KOPT-K1 (cell line): ENCODE results near the gene GGCX.

ENCODE experiments used
- H3K27ac ChIP-seq: fragments of 200-600 bp; sonication (generic); 2 replicates; pipeline ENCODE4 v1.5.1; 2016; ENCODE audit warnings: antibody characterized with exemption, mild to moderate bottlenecking, low read depth, low read length; ENCODE audit not compliant: poor library complexity, severe bottlenecking
- H3K36me3 ChIP-seq: fragments of 200-600 bp; sonication (generic); 2 replicates; pipeline ENCODE4 v1.5.1; 2017; ENCODE audit warnings: antibody characterized with exemption, mild to moderate bottlenecking, low read length, moderate library complexity; ENCODE audit not compliant: insufficient read depth
- H3K9me3 ChIP-seq: fragments of 200-600 bp; sonication (generic); 2 replicates; pipeline ENCODE4 v1.5.1; 2017; ENCODE audit warnings: antibody characterized with exemption, low read length, mild to moderate bottlenecking; ENCODE audit not compliant: insufficient read depth, poor library complexity, severe bottlenecking

Gene GGCX

GRCh38 chr2:85503851-85504777 is 57.2 kb downstream of the GGCX start:
- no peaks in the 10 kb centered on the region for H3K36me3 ChIP-seq
- no peak overlapping the region for H3K27ac ChIP-seq
- no peaks in the 10 kb centered on the region for H3K9me3 ChIP-seq

- H3K36me3 ChIP-seq: no peaks in the 10 kb centered on the region
- peak overlapping the region; percentile 30 for H3K27ac ChIP-seq
- H3K9me3 ChIP-seq: no peaks in the 10 kb centered on the region
These were observed 58.0 kb downstream of the GGCX start for GRCh38 chr2:85503168-85503850.

GRCh38 chr2:85502720-85503119 is 58.6 kb downstream of the GGCX start:
- Histone ChIP-seq H3K9me3 (no peaks in the 10 kb centered on the region), H3K27ac (peak overlapping the region; percentile 30), H3K36me3 (no peaks in the 10 kb centered on the region)

GRCh38 chr2:85501248-85501647 is 60.0 kb downstream of the GGCX start:
- Histone ChIP-seq H3K9me3 (no peaks in the 10 kb centered on the region), H3K36me3 (no peaks in the 10 kb centered on the region), H3K27ac (no peak overlapping the region)

- no peak overlapping the region for H3K27ac ChIP-seq
These were observed 63.2 kb downstream of the GGCX start for GRCh38 chr2:85497944-85498630.

DNA sequence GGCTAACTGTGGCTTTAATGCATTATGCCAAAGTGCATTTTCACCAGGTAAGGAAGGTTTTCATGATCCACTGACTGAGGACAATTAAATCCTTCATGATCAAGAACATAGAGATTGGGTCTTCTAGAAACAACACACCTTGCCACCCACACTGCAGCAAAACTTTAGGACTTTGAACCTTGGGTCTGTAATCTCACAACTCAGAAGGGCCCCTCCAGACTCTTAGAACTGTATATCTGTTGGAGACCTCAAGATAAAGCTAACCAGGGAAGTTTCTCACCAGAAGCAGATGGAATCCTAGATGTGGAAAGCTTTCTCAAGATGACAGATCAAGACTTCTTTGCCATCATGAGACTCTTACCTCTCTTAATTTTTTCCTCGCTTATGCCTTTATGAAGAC is 64.9 kb downstream of the GGCX start:
- no peak overlapping the region for H3K27ac ChIP-seq
- H3K36me3 ChIP-seq: no peaks in the 10 kb centered on the region
- H3K9me3 ChIP-seq: no peaks in the 10 kb centered on the region

More at GRCh38 chr2:85497944-85498630, 63.2 kb downstream of the GGCX start:
- Histone ChIP-seq H3K36me3 (no peaks in the 10 kb centered on the region), H3K9me3 (no peaks in the 10 kb centered on the region)
